Loucy (cell line): Measurements from ENCODE around the gene EDEM2.

Experiments
- EZH2phosphoT487 ChIP-seq: fragments of 200-600 bp; IDR thresholded peaks from 2 replicates; pipeline ENCODE4 v1.6.1; 2018; ENCODE audit warnings: antibody characterized with exemption, mild to moderate bottlenecking, moderate library complexity, borderline replicate concordance
- TF ChIP-seq, protein P1 (sequence below): fragments of 200-600 bp; sonication (generic); conservative IDR thresholded peaks from 2 replicates; pipeline ENCODE4 v1.5.1; 2014; ENCODE audit warnings: mild to moderate bottlenecking, antibody characterized with exemption, low read length

DNA sequence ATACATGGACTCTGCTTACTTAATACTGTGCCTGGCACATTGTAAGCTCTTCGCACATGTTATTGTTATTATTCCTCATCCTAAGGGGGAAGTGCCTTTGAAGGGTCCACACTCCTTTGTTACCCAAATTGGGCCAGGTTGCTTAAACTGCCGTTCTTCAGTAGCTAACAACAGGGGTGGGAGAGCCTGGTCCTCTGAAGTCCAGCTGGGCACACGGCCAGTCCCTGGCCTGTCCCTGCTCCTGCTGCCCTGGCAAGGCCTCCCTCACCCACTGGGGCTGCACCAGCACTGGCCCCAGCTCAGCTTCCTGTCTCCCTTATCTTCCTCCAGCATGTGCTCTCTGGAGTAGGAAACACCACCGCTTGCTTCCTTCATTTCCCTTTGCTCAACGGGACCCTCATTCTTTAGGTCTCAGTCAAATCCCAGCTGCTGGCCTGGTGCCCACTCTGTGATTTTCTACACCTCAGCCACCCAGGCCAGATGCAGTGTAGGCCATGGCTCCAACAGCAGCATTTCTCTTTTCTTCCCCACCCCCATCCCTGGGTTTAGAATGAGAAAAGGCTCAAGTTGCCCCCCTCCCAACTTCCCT, 19.2 kb upstream of the EDEM2 start:
- TF ChIP-seq, protein P1, sequence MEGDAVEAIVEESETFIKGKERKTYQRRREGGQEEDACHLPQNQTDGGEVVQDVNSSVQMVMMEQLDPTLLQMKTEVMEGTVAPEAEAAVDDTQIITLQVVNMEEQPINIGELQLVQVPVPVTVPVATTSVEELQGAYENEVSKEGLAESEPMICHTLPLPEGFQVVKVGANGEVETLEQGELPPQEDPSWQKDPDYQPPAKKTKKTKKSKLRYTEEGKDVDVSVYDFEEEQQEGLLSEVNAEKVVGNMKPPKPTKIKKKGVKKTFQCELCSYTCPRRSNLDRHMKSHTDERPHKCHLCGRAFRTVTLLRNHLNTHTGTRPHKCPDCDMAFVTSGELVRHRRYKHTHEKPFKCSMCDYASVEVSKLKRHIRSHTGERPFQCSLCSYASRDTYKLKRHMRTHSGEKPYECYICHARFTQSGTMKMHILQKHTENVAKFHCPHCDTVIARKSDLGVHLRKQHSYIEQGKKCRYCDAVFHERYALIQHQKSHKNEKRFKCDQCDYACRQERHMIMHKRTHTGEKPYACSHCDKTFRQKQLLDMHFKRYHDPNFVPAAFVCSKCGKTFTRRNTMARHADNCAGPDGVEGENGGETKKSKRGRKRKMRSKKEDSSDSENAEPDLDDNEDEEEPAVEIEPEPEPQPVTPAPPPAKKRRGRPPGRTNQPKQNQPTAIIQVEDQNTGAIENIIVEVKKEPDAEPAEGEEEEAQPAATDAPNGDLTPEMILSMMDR: no peak
- no peak for TF ChIP-seq EZH2phosphoT487
